ENCODE results near the gene REXO1. TPM values are rescaled to one million over a fixed set of nuclear protein-coding genes. Genes with fewer than 3 reads are reported as not detected.
"Not testable (repeated sequence)": the region's sequence is repeated elsewhere in the genome, so short reads cannot be mapped to it uniquely, and the experiment has no call there.

The REXO1 gene
- total RNA-seq, 4 donors from 2014 or later: 11.4 to 29.9 (median 16.1) TPM

- Histone ChIP-seq H3K27ac (no peak overlapping the region), H3K9me3 (no peaks in the 10 kb centered on the region), H3K4me3 (no peak overlapping the region), H3K27me3 (no peaks in the 10 kb centered on the region), H3K36me3 (no peaks in the 10 kb centered on the region), H3K4me1 (peaks cover 4 to 20% (median 10%) of the 10 kb centered on the region in 3 donors)
- 80% methylated on average over 2 of the region's 5 CpGs; no CpG with 5 or more reads in 1 of the 2 donors for WGBS, 2 donors (ENCODE audit: low coverage in 1 of 2)
- TF ChIP-seq CTCF (IDR thresholded peaks at IDR 0.05): no peak
- TF ChIP-seq POLR2AphosphoS5 (IDR thresholded peaks at IDR 0.05): no peak
- TF ChIP-seq POLR2A (IDR thresholded peaks at IDR 0.05): no peak
- TF ChIP-seq EP300 (IDR thresholded peaks at IDR 0.05): no peak
- ATAC-seq: no peak
These were observed 40.1 kb upstream of the REXO1 start for GRCh38 chr19:1888385-1888784.

- not testable (repeated sequence) for ATAC-seq
- H3K4me1 ChIP-seq: peaks cover 4 to 40% (median 29%) of the 10 kb centered on the region in 3 donors
These were observed 38.1 kb upstream of the REXO1 start for GRCh38 chr19:1886360-1886759.

GRCh38 chr19:1885398-1886119 is 37.3 kb upstream of the REXO1 start, which contains the start of gene ABHD17A:
ABHD17A (minus strand) TSS chr19:1885496; CDS start chr19:1881566, 3,930 bp downstream.
- not testable (repeated sequence) for H3K27me3 ChIP-seq, H3K36me3 ChIP-seq, H3K9me3 ChIP-seq
- H3K27ac ChIP-seq: peak within 1 kb of the TSS; percentile 32 to 92 (median 88)
- H3K4me3 ChIP-seq: peak within 1 kb of the TSS; percentile 57 to 73
- ATAC-seq: peak; percentile 97
- 57 to 70% methylated on average over 13 to 14 of the region's 46 CpGs for WGBS, 2 donors (ENCODE audit: low coverage in 1 of 2)
- H3K4me1 ChIP-seq: peaks cover 4 to 48% (median 29%) of the 10 kb centered on the region in 3 donors
- peak in 1 of 4 experiments; percentile 8 for TF ChIP-seq CTCF (IDR thresholded peaks at IDR 0.05)
- TF ChIP-seq POLR2A (IDR thresholded peaks at IDR 0.05): peak; percentile 67 to 72
- TF ChIP-seq POLR2AphosphoS5 (IDR thresholded peaks at IDR 0.05): peak; percentile 89

More at GRCh38 chr19:1886360-1886759, 38.1 kb upstream of the REXO1 start:
- peak overlapping the region in 1 of 4 donors; percentile 87 for H3K27ac ChIP-seq
- WGBS, 2 donors (ENCODE audit: low coverage in 1 of 2): 91 to 95% methylated on average over 7 to 10 of the region's 15 CpGs
- H3K4me3 ChIP-seq, H3K27me3 ChIP-seq, H3K36me3 ChIP-seq, H3K9me3 ChIP-seq: not testable (repeated sequence)

- no peak for TF ChIP-seq EP300 (IDR thresholded peaks at IDR 0.05)
- TF ChIP-seq CTCF (IDR thresholded peaks at IDR 0.05): no peak
- no peak for TF ChIP-seq POLR2AphosphoS5 (IDR thresholded peaks at IDR 0.05)
- no peak for TF ChIP-seq POLR2A (IDR thresholded peaks at IDR 0.05)
- peak; percentile 16 for ATAC-seq
- whole genome bisulfite sequencing, 2 donors (ENCODE audit: low coverage in 1 of 2): 0% methylated on average over 5 to 29 of the region's 56 CpGs
- no peaks in the 10 kb centered on the region for H3K9me3 ChIP-seq
- H3K27me3 ChIP-seq: no peaks in the 10 kb centered on the region
- peak overlapping the region; percentile 32 to 92 (median 88) for H3K27ac ChIP-seq
- H3K4me1 ChIP-seq: peaks cover 4 to 55% (median 29%) of the 10 kb centered on the region in 3 donors
- peak overlapping the region; percentile 57 to 73 for H3K4me3 ChIP-seq
- peaks cover 0 to 13% of the 10 kb centered on the region in 2 donors for H3K36me3 ChIP-seq
These were observed 36.5 kb upstream of the REXO1 start for GRCh38 chr19:1884719-1885334.

- WGBS, 2 donors (ENCODE audit: low coverage in 1 of 2): 0% methylated on average over 1 to 2 of the region's 11 CpGs
- H3K27ac ChIP-seq: peak overlapping the region in 3 of 4 donors; percentile 87 to 92 (median 89)
These were observed 36.0 kb upstream of the REXO1 start for GRCh38 chr19:1884291-1884718.

More at GRCh38 chr19:1884291-1884718, 36.0 kb upstream of the REXO1 start:
- peaks cover 0 to 14% of the 10 kb centered on the region in 2 donors for H3K36me3 ChIP-seq
- no peaks in the 10 kb centered on the region for H3K27me3 ChIP-seq
- no peaks in the 10 kb centered on the region for H3K9me3 ChIP-seq
- peaks cover 4 to 56% (median 29%) of the 10 kb centered on the region in 3 donors for H3K4me1 ChIP-seq
- TF ChIP-seq POLR2A (IDR thresholded peaks at IDR 0.05) (no peak), CTCF (IDR thresholded peaks at IDR 0.05) (no peak), POLR2AphosphoS5 (IDR thresholded peaks at IDR 0.05) (no peak), EP300 (IDR thresholded peaks at IDR 0.05) (no peak)
- ATAC-seq: no peak
- H3K4me3 ChIP-seq: peak overlapping the region; percentile 57 to 73
